Chondrocyte (in vitro differentiated cells): ENCODE data around the gene CR2. TPM values are rescaled to one million over a fixed set of nuclear protein-coding genes. Genes with fewer than 3 reads are reported as not detected.

Experiments
- total RNA-seq: library from RNA; stranded (reverse); gene quantifications from 3 replicates; pipeline ENCODE4 v1.2.1, GENCODE V29; 2021

Gene CR2
- total RNA-seq, 1 donor from 2014 or later = not detected

Other genes with a start within 250 kb of the CR2 start
- 4.7 to 5.3 TPM (median 4.9 TPM) in 3 replicates for gene CD55, start 132.7 kb upstream of the CR2 start, total RNA-seq
- gene CR1, start 41.8 kb downstream of the CR2 start, total RNA-seq = not detected in 3 replicates
- not detected in 3 replicates for gene CR1L, start 190.8 kb downstream of the CR2 start, total RNA-seq